ENCODE measurements around the gene SCN5A. TPM values are rescaled to one million over a fixed set of nuclear protein-coding genes. Genes with fewer than 3 reads are reported as not detected.

Gene SCN5A
- total RNA-seq, 4 donors from 2014 or later = 0.50 to 1.7 (median 0.81) TPM; not detected in 1

GRCh38 chr3:38532529-38532928, 117.0 kb downstream of the SCN5A start:
- no peak for ATAC-seq
- Histone ChIP-seq H3K27me3 (no peaks in the 10 kb centered on the region), H3K4me3 (no peak overlapping the region), H3K27ac (no peak overlapping the region), H3K4me1 (no peaks in the 10 kb centered on the region), H3K9me3 (no peaks in the 10 kb centered on the region), H3K36me3 (peaks cover 0 to 80% of the 10 kb centered on the region in 2 donors)
- TF ChIP-seq CTCF (IDR thresholded peaks at IDR 0.05) (no peak), POLR2AphosphoS5 (IDR thresholded peaks at IDR 0.05) (no peak), POLR2A (IDR thresholded peaks at IDR 0.05) (no peak), EP300 (IDR thresholded peaks at IDR 0.05) (no peak)
- 92% methylated on average over 2 of the region's 3 CpGs; no CpG with 5 or more reads in 1 of the 2 donors for WGBS, 2 donors (ENCODE audit: low coverage in 1 of 2)

GRCh38 chr3:38528457-38528856, 121.0 kb downstream of the SCN5A start:
- TF ChIP-seq EP300 (IDR thresholded peaks at IDR 0.05) (no peak), POLR2A (IDR thresholded peaks at IDR 0.05) (no peak), POLR2AphosphoS5 (IDR thresholded peaks at IDR 0.05) (no peak), CTCF (IDR thresholded peaks at IDR 0.05) (no peak)
- Histone ChIP-seq H3K4me3 (no peak overlapping the region), H3K27me3 (no peaks in the 10 kb centered on the region), H3K27ac (no peak overlapping the region), H3K36me3 (peaks cover 3 to 88% of the 10 kb centered on the region in 2 donors), H3K4me1 (no peaks in the 10 kb centered on the region), H3K9me3 (no peaks in the 10 kb centered on the region)
- WGBS, 2 donors (ENCODE audit: low coverage in 1 of 2) = no CpG with 5 or more reads among the region's 1 CpG
- ATAC-seq = no peak

- Histone ChIP-seq H3K27me3 (no peaks in the 10 kb centered on the region), H3K4me3 (no peak overlapping the region), H3K27ac (no peak overlapping the region), H3K36me3 (peaks cover 3 to 90% of the 10 kb centered on the region in 2 donors), H3K4me1 (no peaks in the 10 kb centered on the region), H3K9me3 (no peaks in the 10 kb centered on the region)
- TF ChIP-seq CTCF (IDR thresholded peaks at IDR 0.05) (no peak), POLR2AphosphoS5 (IDR thresholded peaks at IDR 0.05) (no peak), EP300 (IDR thresholded peaks at IDR 0.05) (no peak), POLR2A (IDR thresholded peaks at IDR 0.05) (no peak)
- ATAC-seq = no peak
- no CpG with 5 or more reads among the region's 14 CpGs for WGBS, 2 donors (ENCODE audit: low coverage in 1 of 2)
Observed at GRCh38 chr3:38526792-38527191, 122.7 kb downstream of the SCN5A start.

- 85 to 92% methylated on average over 3 to 5 of the region's 5 CpGs for WGBS, 2 donors (ENCODE audit: low coverage in 1 of 2)
- Histone ChIP-seq H3K36me3 (peaks cover 3 to 74% of the 10 kb centered on the region in 2 donors), H3K27ac (no peak overlapping the region), H3K9me3 (no peaks in the 10 kb centered on the region), H3K27me3 (no peaks in the 10 kb centered on the region), H3K4me3 (no peak overlapping the region), H3K4me1 (peaks cover 0 to 4% (median 0%) of the 10 kb centered on the region in 3 donors)
- TF ChIP-seq POLR2A (IDR thresholded peaks at IDR 0.05) (no peak), POLR2AphosphoS5 (IDR thresholded peaks at IDR 0.05) (no peak)
- no peak for ATAC-seq
Observed at GRCh38 chr3:38524141-38524739, 125.2 kb downstream of the SCN5A start.

GRCh38 chr3:38522002-38522401, 127.5 kb downstream of the SCN5A start:
- Histone ChIP-seq H3K4me3 (no peak overlapping the region), H3K9me3 (no peaks in the 10 kb centered on the region), H3K27ac (no peak overlapping the region), H3K36me3 (peaks cover 3 to 71% of the 10 kb centered on the region in 2 donors), H3K4me1 (peaks cover 0 to 4% (median 0%) of the 10 kb centered on the region in 3 donors), H3K27me3 (no peaks in the 10 kb centered on the region)
- WGBS, 2 donors (ENCODE audit: low coverage in 1 of 2) = 74 to 80% methylated on average over 6 of the region's 6 CpGs
- ATAC-seq = no peak
- no peak for TF ChIP-seq POLR2A (IDR thresholded peaks at IDR 0.05)
- no peak for TF ChIP-seq EP300 (IDR thresholded peaks at IDR 0.05)
- TF ChIP-seq CTCF (IDR thresholded peaks at IDR 0.05) = no peak
- no peak for TF ChIP-seq POLR2AphosphoS5 (IDR thresholded peaks at IDR 0.05)
